KMS-11 (cell line): ENCODE data around the gene ADGRV1.

Experiments
- H2AFZ ChIP-seq: fragments of 200-600 bp; sonication (generic); 2 replicates; pipeline ENCODE4 v1.6.1; 2016; ENCODE audit warnings: antibody characterized with exemption, mixed run types, low read depth
- H3K27ac ChIP-seq: fragments of 200-600 bp; sonication (generic); 2 replicates; pipeline ENCODE4 v1.6.1; 2016; ENCODE audit warnings: mild to moderate bottlenecking, mixed run types
- H3K27me3 ChIP-seq: fragments of 200-600 bp; sonication (generic); 2 replicates; pipeline ENCODE4 v1.6.1; 2017; ENCODE audit warnings: mild to moderate bottlenecking, low read depth, mixed run types, moderate library complexity; ENCODE audit not compliant: insufficient read depth
- H3K36me3 ChIP-seq: fragments of 200-600 bp; sonication (generic); 2 replicates; pipeline ENCODE4 v1.6.1; 2017; ENCODE audit warnings: mild to moderate bottlenecking, mixed run types; ENCODE audit not compliant: insufficient read depth
- H3K4me1 ChIP-seq: fragments of 200-600 bp; sonication (generic); 2 replicates; pipeline ENCODE4 v1.6.1; 2016; ENCODE audit warnings: mild to moderate bottlenecking, low read depth, mixed run types; ENCODE audit not compliant: poor library complexity, severe bottlenecking
- H3K4me2 ChIP-seq: fragments of 200-600 bp; sonication (generic); 2 replicates; pipeline ENCODE4 v1.7.0; 2016; ENCODE audit warnings: mild to moderate bottlenecking, mixed run types
- H3K4me3 ChIP-seq: fragments of 200-600 bp; sonication (generic); IDR thresholded peaks from 2 replicates; pipeline ENCODE4 v1.6.1; 2017; ENCODE audit warnings: low read depth, low read length, mixed read lengths; ENCODE audit not compliant: insufficient read depth
- H3K79me2 ChIP-seq: fragments of 200-600 bp; sonication (generic); 2 replicates; pipeline ENCODE4 v1.6.1; 2016; ENCODE audit warnings: low read depth, mixed run types; ENCODE audit not compliant: insufficient read depth
- H3K9ac ChIP-seq: fragments of 200-600 bp; sonication (generic); 2 replicates; pipeline ENCODE4 v1.6.1; 2016; ENCODE audit warnings: mild to moderate bottlenecking, mixed run types
- H4K20me1 ChIP-seq: fragments of 200-600 bp; sonication (generic); 2 replicates; pipeline ENCODE4 v1.6.1; 2016; ENCODE audit warnings: mild to moderate bottlenecking, mixed run types; ENCODE audit not compliant: insufficient read depth
- CTCF ChIP-seq: fragments of 200-600 bp; sonication (generic); conservative IDR thresholded peaks from 2 replicates; pipeline ENCODE4 v1.6.1; 2017; ENCODE audit warnings: low read depth, mild to moderate bottlenecking, antibody characterized with exemption, low read length, moderate library complexity, mixed read lengths

ADGRV1 gene

GRCh38 chr5:90689064-90689463, 130.5 kb downstream of the ADGRV1 start:
- no peaks in the 10 kb centered on the region for H3K79me2 ChIP-seq
- H3K4me3 ChIP-seq = no peak overlapping the region
- no peaks in the 10 kb centered on the region for H3K4me1 ChIP-seq
- no peak overlapping the region for H3K4me2 ChIP-seq
- H4K20me1 ChIP-seq = no peaks in the 10 kb centered on the region
- H3K27ac ChIP-seq = no peak overlapping the region
- H2AFZ ChIP-seq = no peak overlapping the region
- no peak overlapping the region for H3K9ac ChIP-seq
- no peak for TF ChIP-seq CTCF
- H3K36me3 ChIP-seq = no peaks in the 10 kb centered on the region
- H3K27me3 ChIP-seq = no peaks in the 10 kb centered on the region

DNA sequence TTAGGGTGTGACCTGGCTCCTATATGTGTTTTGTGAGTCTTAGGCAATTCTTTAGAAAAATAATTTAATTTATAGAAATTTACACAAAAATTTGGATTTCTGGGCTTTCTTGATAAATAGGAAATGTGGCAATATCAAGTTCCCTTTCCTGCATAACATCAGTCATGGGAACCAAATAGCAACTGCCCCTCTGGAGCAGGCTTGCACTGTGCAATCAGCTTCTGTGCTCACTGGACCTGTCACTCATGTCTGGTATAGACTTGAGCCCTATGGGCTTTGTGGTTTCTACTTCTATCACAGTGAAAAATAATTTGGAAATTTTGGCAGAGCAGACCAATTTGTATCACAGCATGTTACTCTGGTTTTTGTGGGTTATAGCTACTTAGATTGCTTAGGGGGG, 131.7 kb downstream of the ADGRV1 start:
- no peaks in the 10 kb centered on the region for H4K20me1 ChIP-seq
- TF ChIP-seq CTCF = no peak

DNA sequence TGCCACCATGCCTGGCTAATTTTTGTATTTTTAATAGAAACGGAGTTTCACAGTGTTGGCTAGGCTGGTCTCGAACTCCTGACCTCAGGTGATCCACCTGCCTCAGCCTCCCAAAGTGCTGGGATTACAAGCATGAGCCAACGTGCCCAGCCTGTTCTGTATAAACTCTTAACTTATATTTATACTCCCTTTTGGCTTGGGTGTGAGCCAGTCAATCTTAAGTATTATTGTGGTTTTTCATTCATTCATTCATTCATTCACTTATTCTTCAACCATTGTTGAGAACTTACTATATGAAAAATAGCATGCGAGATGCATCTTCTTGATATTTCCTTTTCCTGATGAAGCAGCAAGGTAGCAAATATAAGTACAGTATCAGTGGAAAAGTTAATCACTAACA, 132.9 kb downstream of the ADGRV1 start:
- H4K20me1 ChIP-seq = no peaks in the 10 kb centered on the region
- H3K27me3 ChIP-seq = no peaks in the 10 kb centered on the region
- no peaks in the 10 kb centered on the region; the same call in 1 of the 2 replicates for H3K79me2 ChIP-seq
- H2AFZ ChIP-seq = no peak overlapping the region
- no peak overlapping the region for H3K27ac ChIP-seq
- H3K4me2 ChIP-seq = no peak overlapping the region
- no peak overlapping the region for H3K4me3 ChIP-seq
- no peaks in the 10 kb centered on the region for H3K4me1 ChIP-seq
- TF ChIP-seq CTCF = no peak
- no peak overlapping the region for H3K9ac ChIP-seq
- no peaks in the 10 kb centered on the region for H3K36me3 ChIP-seq

More for the DNA sequence above, 131.7 kb downstream of the ADGRV1 start:
- Histone ChIP-seq H3K4me3 (no peak overlapping the region), H2AFZ (no peak overlapping the region), H3K36me3 (no peaks in the 10 kb centered on the region), H3K4me1 (no peaks in the 10 kb centered on the region), H3K27ac (no peak overlapping the region), H3K79me2 (no peaks in the 10 kb centered on the region; the same call in 1 of the 2 replicates), H3K4me2 (no peak overlapping the region), H3K27me3 (no peaks in the 10 kb centered on the region), H3K9ac (no peak overlapping the region)

- no peak for TF ChIP-seq CTCF
- no peaks in the 10 kb centered on the region for H4K20me1 ChIP-seq
- H3K4me2 ChIP-seq = no peak overlapping the region
- H3K36me3 ChIP-seq = no peaks in the 10 kb centered on the region
- no peak overlapping the region for H3K27ac ChIP-seq
- H3K4me3 ChIP-seq = no peak overlapping the region
- H3K79me2 ChIP-seq = no peaks in the 10 kb centered on the region; the same call in 1 of the 2 replicates
- H2AFZ ChIP-seq = no peak overlapping the region
- H3K9ac ChIP-seq = no peak overlapping the region
- H3K27me3 ChIP-seq = no peaks in the 10 kb centered on the region
- no peaks in the 10 kb centered on the region for H3K4me1 ChIP-seq
Observed at GRCh38 chr5:90696153-90696552, 137.6 kb downstream of the ADGRV1 start.
